ENCODE measurements around the gene CIAO3.

CIAO3 gene

GRCh38 chr16:740764-741505, at the start of gene CIAO3:
CIAO3 (minus strand) TSS chr16:740997; CDS start chr16:740985, 12 bp downstream.
- H3K27ac ChIP-seq (ENCODE audit: extremely low read depth, low read depth, low read length): peak within 1 kb of the TSS; percentile 67; the same call in 1 of the 2 replicates
- no peaks in the 10 kb centered on the region for H3K9me3 ChIP-seq (ENCODE audit: control insufficient read depth, insufficient read depth, low read depth, low read length)
- H3K4me3 ChIP-seq (ENCODE audit: low read depth, low read length): peak within 1 kb of the TSS; percentile 80
- peaks cover 3 to 25% of the 10 kb centered on the region in 2 experiments; a peak in 2 of 3 replicates for H3K36me3 ChIP-seq (ENCODE audit: control insufficient read depth in 2 of 2, insufficient read depth in 1 of 2, low read length in 2 of 2)
- ChIA-PET POLR2A (interaction anchor here (0.7 to 1.7 kb wide), 9 partner anchors 9 to 48 kb away, joined by 3 to 11 read pairs (median 4); partner anchors contain the start of genes ANTKMT and CHTF18), CTCF (interaction anchor here (0.5 to 3.2 kb wide), 13 partner anchors 8 to 390 kb away, joined by 3 to 16 read pairs (median 4); partner anchors contain the start of genes ANTKMT, CCDC78 and HAGHL)
- 0 out of 2 replicates have a peak, but pooled peaks cover 2% of the 10 kb centered on the region for H3K4me1 ChIP-seq (ENCODE audit: control insufficient read depth, insufficient read depth, low read length)
- TF ChIP-seq ZNF112 (tag by site-specific recombination; IDR thresholded peaks at IDR 0.05): no peak
- no peak for TF ChIP-seq ZNF426 (tag by site-specific recombination; IDR thresholded peaks at IDR 0.05)
- peak; percentile 99 for TF ChIP-seq YY2 (tag by site-specific recombination; IDR thresholded peaks at IDR 0.05)
- TF ChIP-seq, protein P1, sequence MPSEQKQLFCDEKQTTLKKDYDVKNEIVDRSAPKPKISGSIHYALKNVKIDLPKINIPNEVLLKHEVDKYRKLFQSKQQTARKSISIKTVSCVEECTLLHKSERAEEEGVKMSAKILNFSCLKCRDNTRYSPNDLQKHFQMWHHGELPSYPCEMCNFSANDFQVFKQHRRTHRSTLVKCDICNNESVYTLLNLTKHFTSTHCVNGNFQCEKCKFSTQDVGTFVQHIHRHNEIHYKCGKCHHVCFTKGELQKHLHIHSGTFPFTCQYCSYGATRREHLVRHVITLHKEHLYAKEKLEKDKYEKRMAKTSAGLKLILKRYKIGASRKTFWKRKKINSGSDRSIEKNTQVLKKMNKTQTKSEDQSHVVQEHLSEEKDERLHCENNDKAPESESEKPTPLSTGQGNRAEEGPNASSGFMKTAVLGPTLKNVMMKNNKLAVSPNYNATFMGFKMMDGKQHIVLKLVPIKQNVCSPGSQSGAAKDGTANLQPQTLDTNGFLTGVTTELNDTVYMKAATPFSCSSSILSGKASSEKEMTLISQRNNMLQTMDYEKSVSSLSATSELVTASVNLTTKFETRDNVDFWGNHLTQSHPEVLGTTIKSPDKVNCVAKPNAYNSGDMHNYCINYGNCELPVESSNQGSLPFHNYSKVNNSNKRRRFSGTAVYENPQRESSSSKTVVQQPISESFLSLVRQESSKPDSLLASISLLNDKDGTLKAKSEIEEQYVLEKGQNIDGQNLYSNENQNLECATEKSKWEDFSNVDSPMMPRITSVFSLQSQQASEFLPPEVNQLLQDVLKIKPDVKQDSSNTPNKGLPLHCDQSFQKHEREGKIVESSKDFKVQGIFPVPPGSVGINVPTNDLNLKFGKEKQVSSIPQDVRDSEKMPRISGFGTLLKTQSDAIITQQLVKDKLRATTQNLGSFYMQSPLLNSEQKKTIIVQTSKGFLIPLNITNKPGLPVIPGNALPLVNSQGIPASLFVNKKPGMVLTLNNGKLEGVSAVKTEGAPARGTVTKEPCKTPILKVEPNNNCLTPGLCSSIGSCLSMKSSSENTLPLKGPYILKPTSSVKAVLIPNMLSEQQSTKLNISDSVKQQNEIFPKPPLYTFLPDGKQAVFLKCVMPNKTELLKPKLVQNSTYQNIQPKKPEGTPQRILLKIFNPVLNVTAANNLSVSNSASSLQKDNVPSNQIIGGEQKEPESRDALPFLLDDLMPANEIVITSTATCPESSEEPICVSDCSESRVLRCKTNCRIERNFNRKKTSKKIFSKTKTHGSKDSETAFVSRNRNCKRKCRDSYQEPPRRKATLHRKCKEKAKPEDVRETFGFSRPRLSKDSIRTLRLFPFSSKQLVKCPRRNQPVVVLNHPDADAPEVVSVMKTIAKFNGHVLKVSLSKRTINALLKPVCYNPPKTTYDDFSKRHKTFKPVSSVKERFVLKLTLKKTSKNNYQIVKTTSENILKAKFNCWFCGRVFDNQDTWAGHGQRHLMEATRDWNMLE (tag by site-specific recombination; conservative IDR thresholded peaks at IDR 0.05; ENCODE audit: low read depth): peak; percentile 38; the same call in 1 of the 2 replicates
- TF ChIP-seq TCF7L2 (IDR thresholded peaks at IDR 0.05; ENCODE audit: borderline replicate concordance, low read depth, low read length): no peak
- TF ChIP-seq ZSCAN23 (tag by site-specific recombination; IDR thresholded peaks at IDR 0.05): 0 out of 2 replicates have a peak, but pooled peaks have one; percentile 15
- no peak for TF ChIP-seq ZNF148 (tag by site-specific recombination; IDR thresholded peaks at IDR 0.05; ENCODE audit: borderline replicate concordance)
- peak; percentile 98 for TF ChIP-seq YY1 (tag by site-specific recombination; IDR thresholded peaks at IDR 0.05)
- TF ChIP-seq ZNF133 (tag by site-specific recombination; IDR thresholded peaks at IDR 0.05): no peak
- TF ChIP-seq ZNF221 (tag by site-specific recombination; IDR thresholded peaks at IDR 0.05; ENCODE audit: borderline replicate concordance): peak; percentile 18; the same call in 1 of the 2 replicates
- peak; percentile 58; the same call in 1 of the 2 replicates for TF ChIP-seq ZBTB6 (tag by site-specific recombination; IDR thresholded peaks at IDR 0.05)
- TF ChIP-seq ATF2 (tag by site-specific recombination; IDR thresholded peaks at IDR 0.05; ENCODE audit: low read depth): peak; percentile 87
- TF ChIP-seq ZNF791 (tag by site-specific recombination; IDR thresholded peaks at IDR 0.05): no peak
- peak; percentile 100 for TF ChIP-seq ZBTB20 (tag by site-specific recombination; IDR thresholded peaks at IDR 0.05)
- TF ChIP-seq, protein P2, sequence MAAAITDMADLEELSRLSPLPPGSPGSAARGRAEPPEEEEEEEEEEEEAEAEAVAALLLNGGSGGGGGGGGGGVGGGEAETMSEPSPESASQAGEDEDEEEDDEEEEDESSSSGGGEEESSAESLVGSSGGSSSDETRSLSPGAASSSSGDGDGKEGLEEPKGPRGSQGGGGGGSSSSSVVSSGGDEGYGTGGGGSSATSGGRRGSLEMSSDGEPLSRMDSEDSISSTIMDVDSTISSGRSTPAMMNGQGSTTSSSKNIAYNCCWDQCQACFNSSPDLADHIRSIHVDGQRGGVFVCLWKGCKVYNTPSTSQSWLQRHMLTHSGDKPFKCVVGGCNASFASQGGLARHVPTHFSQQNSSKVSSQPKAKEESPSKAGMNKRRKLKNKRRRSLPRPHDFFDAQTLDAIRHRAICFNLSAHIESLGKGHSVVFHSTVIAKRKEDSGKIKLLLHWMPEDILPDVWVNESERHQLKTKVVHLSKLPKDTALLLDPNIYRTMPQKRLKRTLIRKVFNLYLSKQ (tag by site-specific recombination; IDR thresholded peaks at IDR 0.05; ENCODE audit: borderline replicate concordance): no peak
- peak; percentile 66; the same call in 1 of the 2 replicates for TF ChIP-seq PRDM2 (tag by site-specific recombination; IDR thresholded peaks at IDR 0.05; ENCODE audit: borderline replicate concordance)
- TF ChIP-seq ZNF677 (tag by site-specific recombination; IDR thresholded peaks at IDR 0.05): no peak
